ENCODE measurements around the gene UBE2G2. TPM values are rescaled to one million over a fixed set of nuclear protein-coding genes. Genes with fewer than 3 reads are reported as not detected.

UBE2G2 gene
- total RNA-seq, 1 donor from 2014 or later: 78.2 TPM

DNA sequence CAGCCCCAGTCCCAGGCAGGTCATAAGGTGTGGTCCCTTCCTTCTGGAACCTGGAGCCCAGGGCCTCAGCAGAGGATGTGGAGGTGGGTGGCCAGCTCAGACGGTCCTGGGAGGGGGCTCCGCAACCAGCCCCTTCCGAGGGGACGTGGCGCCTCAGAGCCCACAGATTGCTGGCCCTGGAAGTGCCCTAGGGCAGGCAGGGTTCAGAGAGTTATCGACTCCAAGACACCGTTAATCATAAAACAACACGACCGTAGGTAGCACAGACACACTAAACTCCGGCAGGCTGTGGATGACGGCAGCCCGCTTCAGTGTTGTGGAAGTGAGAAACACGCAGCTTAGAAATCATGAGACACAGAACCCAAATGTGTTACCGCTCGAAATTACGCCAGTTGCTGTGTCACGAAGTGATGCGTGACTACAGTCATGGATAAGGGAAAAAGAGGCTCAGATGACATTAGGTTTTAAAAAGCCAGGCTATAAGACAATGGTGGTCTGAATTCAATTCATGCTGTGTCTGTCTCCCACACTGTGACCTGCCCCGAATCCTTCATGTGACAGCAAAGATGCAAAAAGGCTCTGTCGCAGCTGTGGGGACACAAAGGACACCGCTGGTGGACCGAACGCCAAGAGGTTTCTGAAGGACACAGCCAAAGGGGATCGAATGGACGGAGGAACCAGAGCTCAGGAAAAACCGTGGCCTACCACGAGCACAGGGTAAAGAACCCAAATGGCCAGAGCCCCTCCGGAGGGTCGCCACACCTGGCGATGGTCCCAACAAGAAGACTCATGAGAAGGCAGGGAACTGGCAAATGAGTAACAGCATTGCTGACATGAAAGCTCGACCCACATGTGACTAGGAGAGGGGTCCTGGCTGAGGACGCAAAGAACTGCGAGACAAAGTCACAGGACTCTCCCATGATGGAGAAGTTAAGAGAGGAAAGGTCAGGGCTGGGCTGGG lies 17.9 kb upstream of the UBE2G2 start:
- TF ChIP-seq, protein P1, sequence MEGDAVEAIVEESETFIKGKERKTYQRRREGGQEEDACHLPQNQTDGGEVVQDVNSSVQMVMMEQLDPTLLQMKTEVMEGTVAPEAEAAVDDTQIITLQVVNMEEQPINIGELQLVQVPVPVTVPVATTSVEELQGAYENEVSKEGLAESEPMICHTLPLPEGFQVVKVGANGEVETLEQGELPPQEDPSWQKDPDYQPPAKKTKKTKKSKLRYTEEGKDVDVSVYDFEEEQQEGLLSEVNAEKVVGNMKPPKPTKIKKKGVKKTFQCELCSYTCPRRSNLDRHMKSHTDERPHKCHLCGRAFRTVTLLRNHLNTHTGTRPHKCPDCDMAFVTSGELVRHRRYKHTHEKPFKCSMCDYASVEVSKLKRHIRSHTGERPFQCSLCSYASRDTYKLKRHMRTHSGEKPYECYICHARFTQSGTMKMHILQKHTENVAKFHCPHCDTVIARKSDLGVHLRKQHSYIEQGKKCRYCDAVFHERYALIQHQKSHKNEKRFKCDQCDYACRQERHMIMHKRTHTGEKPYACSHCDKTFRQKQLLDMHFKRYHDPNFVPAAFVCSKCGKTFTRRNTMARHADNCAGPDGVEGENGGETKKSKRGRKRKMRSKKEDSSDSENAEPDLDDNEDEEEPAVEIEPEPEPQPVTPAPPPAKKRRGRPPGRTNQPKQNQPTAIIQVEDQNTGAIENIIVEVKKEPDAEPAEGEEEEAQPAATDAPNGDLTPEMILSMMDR (IDR thresholded peaks at IDR 0.05; ENCODE audit: borderline replicate concordance): no peak
- intact Hi-C loops (cut with micrococcal nuclease): no loop called here
- H3K9me3 ChIP-seq (replicated peaks): peaks cover 48% of the 10 kb centered on the region
- peaks cover 38% of the 10 kb centered on the region for H3K4me1 ChIP-seq
- H3K27me3 ChIP-seq (ENCODE audit: low read depth): no peaks in the 10 kb centered on the region
- no peak for DNase-seq
- H3K27ac ChIP-seq (replicated peaks): no peak overlapping the region
- no peaks in the 10 kb centered on the region for H3K36me3 ChIP-seq
- H3K4me3 ChIP-seq: no peak overlapping the region

DNA sequence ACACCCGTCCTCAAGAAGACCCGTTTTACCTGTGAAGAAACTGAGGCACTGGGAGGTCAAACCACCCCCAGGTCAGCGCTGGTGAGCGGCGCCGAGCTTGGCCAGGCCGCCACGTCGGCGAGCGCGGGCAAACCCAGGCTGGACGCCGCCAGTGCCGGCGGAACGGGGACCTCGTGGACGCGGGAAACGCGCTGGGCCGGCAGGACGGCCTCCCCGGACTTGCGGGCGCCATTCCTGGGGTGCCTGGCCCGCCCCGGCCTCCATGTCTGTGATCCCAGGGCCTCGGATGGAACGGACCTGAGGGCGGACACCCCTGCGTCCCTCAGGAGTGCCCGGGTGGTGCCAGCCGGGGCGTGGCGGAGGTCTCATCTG lies 17.0 kb upstream of the UBE2G2 start:
- Histone ChIP-seq H3K9me3 (replicated peaks) (peaks cover 45% of the 10 kb centered on the region), H3K4me1 (peaks cover 45% of the 10 kb centered on the region), H3K27ac (replicated peaks) (peak overlapping the region; percentile 94), H3K27me3 (ENCODE audit: low read depth) (no peaks in the 10 kb centered on the region), H3K4me3 (peak overlapping the region; percentile 90), H3K36me3 (peaks cover 3% of the 10 kb centered on the region)
- no peak for DNase-seq
- intact Hi-C loops (cut with micrococcal nuclease): no loop called here
- TF ChIP-seq, protein P1 (IDR thresholded peaks at IDR 0.05; ENCODE audit: borderline replicate concordance): no peak

GRCh38 chr21:44817914-44818639 lies 16.5 kb upstream of the UBE2G2 start, which contains the start of gene SUMO3:
Gene SUMO3 (minus strand): TSS chr21:44818062. CDS start chr21:44817968, 94 bp downstream.
- intact Hi-C loops (cut with micrococcal nuclease): no loop called here

DNA sequence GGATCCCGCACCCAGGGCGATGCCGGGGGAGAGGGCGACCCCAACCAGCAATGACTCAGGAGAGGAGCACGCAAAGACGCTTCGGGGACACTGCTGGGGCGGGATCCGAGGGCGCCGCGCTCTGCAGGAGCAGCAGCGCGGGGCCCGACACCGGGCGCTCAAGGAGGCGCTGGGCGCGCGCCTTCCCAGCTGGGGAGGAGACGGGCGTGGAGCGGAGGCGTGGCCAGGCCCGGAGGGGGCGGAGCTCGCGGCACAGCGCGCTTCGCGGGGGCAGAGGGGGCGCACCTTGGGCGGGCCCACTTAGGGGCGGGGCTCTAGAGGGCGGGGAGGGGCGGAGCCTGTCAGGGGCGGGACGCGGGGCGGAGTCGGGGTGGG lies 15.9 kb upstream of the UBE2G2 start:
- peaks cover 14% of the 10 kb centered on the region for H3K36me3 ChIP-seq
- TF ChIP-seq, protein P1 (IDR thresholded peaks at IDR 0.05; ENCODE audit: borderline replicate concordance): no peak
- H3K4me3 ChIP-seq: peak overlapping the region; percentile 90
- DNase-seq: peak; percentile 92
- H3K27me3 ChIP-seq (ENCODE audit: low read depth): no peaks in the 10 kb centered on the region
- peaks cover 45% of the 10 kb centered on the region for H3K4me1 ChIP-seq
- H3K9me3 ChIP-seq (replicated peaks): peaks cover 34% of the 10 kb centered on the region
- intact Hi-C loops (cut with micrococcal nuclease): no loop called here
- peak overlapping the region; percentile 94 for H3K27ac ChIP-seq (replicated peaks)

More at GRCh38 chr21:44817914-44818639, 16.5 kb upstream of the UBE2G2 start, which contains the start of gene SUMO3:
- H3K4me1 ChIP-seq: peaks cover 45% of the 10 kb centered on the region
- peak; percentile 81 for DNase-seq
- peaks cover 8% of the 10 kb centered on the region for H3K36me3 ChIP-seq
- peak within 1 kb of the TSS; percentile 90 for H3K4me3 ChIP-seq
- TF ChIP-seq, protein P1 (IDR thresholded peaks at IDR 0.05; ENCODE audit: borderline replicate concordance): no peak
- peak within 1 kb of the TSS; percentile 94 for H3K27ac ChIP-seq (replicated peaks)
- H3K27me3 ChIP-seq (ENCODE audit: low read depth): no peaks in the 10 kb centered on the region
- peaks cover 40% of the 10 kb centered on the region for H3K9me3 ChIP-seq (replicated peaks)

DNA sequence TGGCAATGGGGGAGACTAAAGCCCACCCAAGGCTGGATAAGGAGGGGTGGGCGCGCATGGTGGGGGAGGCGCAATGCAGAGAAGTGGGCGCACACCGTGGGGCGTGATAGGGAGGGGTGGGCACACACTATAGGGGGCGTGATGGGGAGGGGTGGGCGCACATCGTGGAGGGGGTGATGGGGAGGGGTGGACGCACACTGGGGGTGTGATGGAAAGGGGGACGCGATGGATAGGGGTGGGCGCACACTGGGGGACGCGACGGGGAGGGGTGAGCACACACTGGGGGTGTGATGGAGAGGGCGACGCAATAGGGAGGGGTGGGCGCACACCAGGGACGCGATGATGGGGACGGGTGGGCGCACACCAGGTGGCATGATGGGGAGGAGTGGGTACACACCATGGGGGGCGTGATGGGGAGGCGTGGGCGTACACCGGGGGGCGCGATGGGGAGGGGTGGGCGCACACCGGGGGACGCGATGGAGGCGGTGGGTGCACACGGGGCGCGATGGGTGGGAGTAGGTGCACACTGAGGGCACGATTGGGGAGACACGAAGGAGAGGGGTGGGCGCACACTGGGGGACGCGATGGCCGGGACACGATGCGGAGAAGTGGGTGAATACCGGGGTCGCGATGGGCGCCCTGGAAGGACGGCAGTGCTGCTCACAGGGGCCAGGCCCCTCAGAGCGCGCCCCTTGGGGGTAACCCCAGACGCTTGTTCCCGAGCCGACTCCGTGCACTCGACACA lies 15.3 kb upstream of the UBE2G2 start:
- H3K4me3 ChIP-seq: peak overlapping the region; percentile 90
- H3K27ac ChIP-seq (replicated peaks): peak overlapping the region; percentile 94
- peaks cover 45% of the 10 kb centered on the region for H3K4me1 ChIP-seq
- peaks cover 28% of the 10 kb centered on the region for H3K9me3 ChIP-seq (replicated peaks)
- peaks cover 20% of the 10 kb centered on the region for H3K36me3 ChIP-seq
- no peaks in the 10 kb centered on the region for H3K27me3 ChIP-seq (ENCODE audit: low read depth)
- DNase-seq: no peak
- intact Hi-C loops (cut with micrococcal nuclease): no loop called here
- TF ChIP-seq, protein P1 (IDR thresholded peaks at IDR 0.05; ENCODE audit: borderline replicate concordance): no peak

Data from left ventricle myocardium inferior (tissue), 1 donor.